Measurements from ENCODE around the gene GSX1. TPM values are rescaled to one million over a fixed set of nuclear protein-coding genes. Genes with fewer than 3 reads are reported as not detected.

Gene GSX1
- polyA plus RNA-seq, 1 of the 3 experiments (the other 2 are of a cell fraction) = not detected

- Histone ChIP-seq H3K9me3 (no peaks in the 10 kb centered on the region), H3K27ac (ENCODE audit: low read depth in 2 of 2, low read length in 1 of 2) (no peak overlapping the region), H3K36me3 (replicated peaks in 1 of 2; ENCODE audit: control insufficient read depth in 1 of 2, insufficient read depth in 2 of 2, low read length in 1 of 2) (no peaks in the 10 kb centered on the region), H3K79me2 (ENCODE audit: insufficient read depth) (no peaks in the 10 kb centered on the region), H3K9me2 (no peaks in the 10 kb centered on the region), H3F3A (replicated peaks; ENCODE audit: insufficient read depth) (no peaks in the 10 kb centered on the region), H3K4me1 (ENCODE audit: control insufficient read depth in 1 of 2, insufficient read depth in 2 of 2, low read depth in 1 of 2, low read length in 1 of 2) (no peaks in the 10 kb centered on the region; a peak in 1 of 4 replicates), H3K27me3 (ENCODE audit: insufficient read depth) (peaks cover 31% of the 10 kb centered on the region), H3K4me2 (no peak overlapping the region), H3K4me3 (ENCODE audit: low read depth in 2 of 2, low read length in 1 of 2) (no peak overlapping the region), H3K9ac (no peak overlapping the region), H4K20me1 (ENCODE audit: insufficient read depth) (no peaks in the 10 kb centered on the region), H2AFZ (ENCODE audit: low read depth) (no peak overlapping the region)
- POLR2A ChIA-PET = no interaction called here
- TF ChIP-seq NFIC (IDR thresholded peaks at IDR 0.05; ENCODE audit: borderline replicate concordance) (no peak), POLR2AphosphoS5 (IDR thresholded peaks at IDR 0.05; ENCODE audit: low read depth, low read length) (no peak), RXRA (IDR thresholded peaks at IDR 0.05; ENCODE audit: borderline replicate concordance, low read depth) (no peak), USF1 (IDR thresholded peaks at IDR 0.05; ENCODE audit: borderline replicate concordance, low read depth) (no peak), MXI1 (IDR thresholded peaks at IDR 0.05; ENCODE audit: low read depth, low read length) (no peak), FOXM1 (IDR thresholded peaks at IDR 0.05; ENCODE audit: low read depth) (no peak), NRF1 (IDR thresholded peaks at IDR 0.05; ENCODE audit: low read depth, low read length) (no peak), RAD21 (IDR thresholded peaks at IDR 0.05; ENCODE audit: low read length) (no peak), ZBTB33 (IDR thresholded peaks at IDR 0.05; ENCODE audit: borderline replicate concordance, low read depth) (no peak), IRF3 (IDR thresholded peaks at IDR 0.05; ENCODE audit: low read depth, low read length) (no peak), CHD2 (IDR thresholded peaks at IDR 0.05; ENCODE audit: low read length, partially characterized antibody) (no peak), GATA2 (CRISPR knock-in tag; IDR thresholded peaks at IDR 0.05) (no peak), SMC3 (IDR thresholded peaks at IDR 0.05; ENCODE audit: low read depth, low read length) (no peak), YY1 (IDR thresholded peaks at IDR 0.05; ENCODE audit: low read depth) (no peak), REST (IDR thresholded peaks at IDR 0.05; ENCODE audit: low read depth, low read length) (no peak), USF2 (IDR thresholded peaks at IDR 0.05; ENCODE audit: borderline replicate concordance, low read depth, low read length) (no peak), EP300 (IDR thresholded peaks at IDR 0.05; ENCODE audit: borderline replicate concordance in 1 of 2, low read depth in 1 of 2, low read length in 1 of 2) (no peak), TAF1 (IDR thresholded peaks at IDR 0.05; ENCODE audit: borderline replicate concordance, low read depth, low read length) (no peak), JUND (IDR thresholded peaks at IDR 0.05) (no peak), TEAD4 (IDR thresholded peaks at IDR 0.05; ENCODE audit: borderline replicate concordance, insufficient read depth) (no peak)
- WGBS (ENCODE audit: low lambda C conversion rate) = 6% methylated on average over 17 of the region's 17 CpGs
- DNase-seq = no peak
- CTCF ChIA-PET = interaction anchor here (0.7 to 10.6 kb wide), 9 partner anchors 7 to 837 kb away, joined by 3 to 207 read pairs (median 3); no protein-coding TSS in a partner anchor
These were observed 30.1 kb downstream of the GSX1 start for GRCh38 chr13:27822258-27822872.
